ENCODE measurements around the gene NUDT14. TPM values are rescaled to one million over a fixed set of nuclear protein-coding genes. Genes with fewer than 3 reads are reported as not detected.
A peak's percentile ranks its signal among the peaks of the same experiment; 100 is the strongest.

Gene NUDT14
- total RNA-seq, 2 donors from 2014 or later, result 43.4 to 59.5 TPM

DNA sequence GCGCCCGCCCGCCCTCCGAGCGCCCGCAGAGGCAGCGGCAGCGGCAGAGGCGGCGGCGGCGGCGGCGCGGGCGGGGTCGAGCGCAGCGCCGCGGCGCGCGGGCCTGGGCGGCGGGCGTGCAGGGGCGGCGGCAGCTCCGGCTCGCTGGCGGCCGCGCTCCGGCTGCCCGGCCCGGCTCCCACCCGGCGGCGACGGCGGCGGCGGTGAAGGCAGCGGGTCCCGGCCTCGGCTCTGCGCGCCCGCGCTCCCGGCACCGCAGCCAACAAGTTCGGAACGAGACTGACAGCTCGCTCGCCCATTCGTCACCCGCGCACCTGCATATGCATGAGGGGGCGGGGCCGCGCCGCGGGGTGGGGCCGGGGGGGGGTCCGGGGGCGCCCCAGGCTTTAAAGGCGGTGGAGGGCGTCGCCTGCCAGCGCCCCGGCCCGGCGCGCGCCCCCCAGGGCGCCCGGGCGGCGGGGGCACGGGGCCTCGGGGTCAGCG, 12.6 kb downstream of the NUDT14 start, which contains the start of gene JAG2:
JAG2 (minus strand) TSS at position 281 of the 483 bp plus-strand sequence. CDS start 356 bp downstream, outside the sequence.
- H3K27ac ChIP-seq (ENCODE audit: low read depth, low read length), result no peak within 1 kb of the TSS
- no peaks in the 10 kb centered on the region for H3K36me3 ChIP-seq (ENCODE audit: control insufficient read depth, insufficient read depth, low read length)
- H3K4me3 ChIP-seq (ENCODE audit: low read length), result peak within 1 kb of the TSS; percentile 73
- peaks cover 16% of the 10 kb centered on the region for H3K27me3 ChIP-seq (ENCODE audit: control insufficient read depth, insufficient read depth, low read length, poor library complexity, severe bottlenecking)
- Mint-ChIP-seq H3K4me1 (no peaks in the 10 kb centered on the region), H3K27me3 (ENCODE audit: insufficient read depth) (peaks cover 20% of the 10 kb centered on the region), H3K36me3 (ENCODE audit: low read depth) (no peaks in the 10 kb centered on the region), H3K27ac (no peak within 1 kb of the TSS), H3K4me3 (peak within 1 kb of the TSS; percentile 45), H3K9me3 (no peaks in the 10 kb centered on the region)
- TF ChIP-seq, protein P1, sequence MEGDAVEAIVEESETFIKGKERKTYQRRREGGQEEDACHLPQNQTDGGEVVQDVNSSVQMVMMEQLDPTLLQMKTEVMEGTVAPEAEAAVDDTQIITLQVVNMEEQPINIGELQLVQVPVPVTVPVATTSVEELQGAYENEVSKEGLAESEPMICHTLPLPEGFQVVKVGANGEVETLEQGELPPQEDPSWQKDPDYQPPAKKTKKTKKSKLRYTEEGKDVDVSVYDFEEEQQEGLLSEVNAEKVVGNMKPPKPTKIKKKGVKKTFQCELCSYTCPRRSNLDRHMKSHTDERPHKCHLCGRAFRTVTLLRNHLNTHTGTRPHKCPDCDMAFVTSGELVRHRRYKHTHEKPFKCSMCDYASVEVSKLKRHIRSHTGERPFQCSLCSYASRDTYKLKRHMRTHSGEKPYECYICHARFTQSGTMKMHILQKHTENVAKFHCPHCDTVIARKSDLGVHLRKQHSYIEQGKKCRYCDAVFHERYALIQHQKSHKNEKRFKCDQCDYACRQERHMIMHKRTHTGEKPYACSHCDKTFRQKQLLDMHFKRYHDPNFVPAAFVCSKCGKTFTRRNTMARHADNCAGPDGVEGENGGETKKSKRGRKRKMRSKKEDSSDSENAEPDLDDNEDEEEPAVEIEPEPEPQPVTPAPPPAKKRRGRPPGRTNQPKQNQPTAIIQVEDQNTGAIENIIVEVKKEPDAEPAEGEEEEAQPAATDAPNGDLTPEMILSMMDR (conservative IDR thresholded peaks at IDR 0.05), result no peak
- no peak within 1 kb of the TSS for H3K9ac ChIP-seq (ENCODE audit: extremely low read depth, low read length, poor library complexity, severe bottlenecking)
- 0% methylated on average over 78 of the region's 84 CpGs; no CpG with 5 or more reads in 1 of the 2 experiments for WGBS, 2 experiments (ENCODE audit: insufficient coverage in 1 of 2, insufficient read length in 1 of 2)
- no peaks in the 10 kb centered on the region for H3K4me1 ChIP-seq (ENCODE audit: control insufficient read depth, insufficient read depth, low read length)
- no peaks in the 10 kb centered on the region for H3K9me3 ChIP-seq (ENCODE audit: control insufficient read depth, low read length)
- peak; percentile 88 for DNase-seq

GRCh38 chr14:105168093-105168420, 13.1 kb downstream of the NUDT14 start:
- no peaks in the 10 kb centered on the region for H3K4me1 ChIP-seq (ENCODE audit: control insufficient read depth, insufficient read depth, low read length)
- H3K27ac Mint-ChIP-seq, result no peak overlapping the region
- no peaks in the 10 kb centered on the region for H3K9me3 Mint-ChIP-seq
- WGBS, 2 experiments (ENCODE audit: insufficient coverage in 1 of 2, insufficient read length in 1 of 2), result 0 to 7% methylated on average over 3 to 42 of the region's 46 CpGs
- no peak for DNase-seq
- H3K4me1 Mint-ChIP-seq, result no peaks in the 10 kb centered on the region
- peaks cover 16% of the 10 kb centered on the region for H3K27me3 ChIP-seq (ENCODE audit: control insufficient read depth, insufficient read depth, low read length, poor library complexity, severe bottlenecking)
- H3K9me3 ChIP-seq (ENCODE audit: control insufficient read depth, low read length), result no peaks in the 10 kb centered on the region
- peaks cover 20% of the 10 kb centered on the region for H3K27me3 Mint-ChIP-seq (ENCODE audit: insufficient read depth)
- TF ChIP-seq, protein P1 (conservative IDR thresholded peaks at IDR 0.05), result no peak
- no peak overlapping the region for H3K27ac ChIP-seq (ENCODE audit: low read depth, low read length)
- no peaks in the 10 kb centered on the region for H3K36me3 ChIP-seq (ENCODE audit: control insufficient read depth, insufficient read depth, low read length)
- H3K4me3 ChIP-seq (ENCODE audit: low read length), result peak overlapping the region; percentile 73
- H3K4me3 Mint-ChIP-seq, result peak overlapping the region; percentile 45
- no peak overlapping the region for H3K9ac ChIP-seq (ENCODE audit: extremely low read depth, low read length, poor library complexity, severe bottlenecking)
- H3K36me3 Mint-ChIP-seq (ENCODE audit: low read depth), result no peaks in the 10 kb centered on the region

DNA sequence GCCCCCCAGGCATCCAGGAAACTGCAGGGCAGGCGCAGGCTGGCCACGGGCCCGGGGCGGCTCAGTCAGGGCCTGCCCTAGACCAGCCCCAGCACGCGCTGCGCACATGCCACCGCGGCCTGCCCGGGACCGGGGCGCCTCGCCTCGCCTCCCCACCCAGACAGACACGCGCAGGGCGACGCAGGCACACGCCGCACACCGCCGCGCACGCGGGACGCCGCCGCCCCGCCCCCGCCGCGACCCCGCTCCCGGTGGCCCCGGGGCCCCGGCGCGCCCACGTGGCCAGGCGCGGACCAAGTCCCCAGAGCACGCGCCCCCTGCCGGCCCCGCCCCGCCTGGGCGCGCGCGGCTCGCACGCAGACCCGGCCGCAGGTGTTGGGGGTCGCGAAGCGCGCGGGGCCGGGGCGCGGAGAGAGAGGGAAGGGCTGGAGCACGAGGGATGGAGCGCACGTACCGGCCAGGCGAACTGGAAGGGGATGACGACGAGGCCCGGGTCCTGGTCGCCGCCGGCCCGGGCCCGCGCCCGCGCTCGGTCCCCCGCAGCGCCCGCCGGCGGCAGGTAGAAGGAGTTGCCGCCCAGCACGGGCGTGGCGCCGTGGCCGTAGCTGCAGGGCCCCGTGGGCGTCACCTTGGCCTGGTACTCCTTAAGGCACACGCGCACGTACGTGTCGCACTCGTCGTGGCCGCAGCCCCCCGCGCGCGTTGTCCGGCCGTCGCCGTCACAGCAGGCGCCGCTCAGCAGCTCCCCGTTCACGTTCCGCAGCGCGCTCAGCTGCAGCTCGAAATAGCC, 13.6 kb downstream of the NUDT14 start:
- no peak overlapping the region for H3K27ac ChIP-seq (ENCODE audit: low read depth, low read length)
- no peaks in the 10 kb centered on the region for H3K36me3 Mint-ChIP-seq (ENCODE audit: low read depth)
- no peaks in the 10 kb centered on the region for H3K9me3 ChIP-seq (ENCODE audit: control insufficient read depth, low read length)
- H3K4me1 ChIP-seq (ENCODE audit: control insufficient read depth, insufficient read depth, low read length), result no peaks in the 10 kb centered on the region
- H3K4me3 ChIP-seq (ENCODE audit: low read length), result peak overlapping the region; percentile 73
- H3K27me3 ChIP-seq (ENCODE audit: control insufficient read depth, insufficient read depth, low read length, poor library complexity, severe bottlenecking), result peaks cover 16% of the 10 kb centered on the region
- H3K27ac Mint-ChIP-seq, result no peak overlapping the region
- H3K27me3 Mint-ChIP-seq (ENCODE audit: insufficient read depth), result peaks cover 20% of the 10 kb centered on the region
- H3K9ac ChIP-seq (ENCODE audit: extremely low read depth, low read length, poor library complexity, severe bottlenecking), result no peak overlapping the region
- DNase-seq, result peak; percentile 73
- no peaks in the 10 kb centered on the region for H3K36me3 ChIP-seq (ENCODE audit: control insufficient read depth, insufficient read depth, low read length)
- H3K4me1 Mint-ChIP-seq, result no peaks in the 10 kb centered on the region
- TF ChIP-seq, protein P1 (conservative IDR thresholded peaks at IDR 0.05), result peak; percentile 57
- no peaks in the 10 kb centered on the region for H3K9me3 Mint-ChIP-seq
- peak overlapping the region; percentile 45 for H3K4me3 Mint-ChIP-seq
- 11 to 79% methylated on average over 4 to 116 of the region's 116 CpGs for WGBS, 2 experiments (ENCODE audit: insufficient coverage in 1 of 2, insufficient read length in 1 of 2)
